ENCODE measurements around the gene CD300E. TPM values are rescaled to one million over a fixed set of nuclear protein-coding genes. Genes with fewer than 3 reads are reported as not detected.

The CD300E gene
- polyA plus RNA-seq, 2 donors = 0.02 to 0.12 TPM

GRCh38 chr17:74565126-74565525 lies 58.4 kb downstream of the CD300E start:
- no peaks in the 10 kb centered on the region for H3K36me3 ChIP-seq (ENCODE audit: control insufficient read depth in 2 of 2, insufficient read depth in 2 of 2, low read length in 1 of 2)
- WGBS, 2 donors = 31 to 43% methylated on average over 5 of the region's 5 CpGs
- no peak overlapping the region for H3K4me3 ChIP-seq (ENCODE audit: low read depth in 1 of 2, low read length in 2 of 2)
- H3K9me3 ChIP-seq (ENCODE audit: control insufficient read depth in 2 of 2, insufficient read depth in 1 of 2, low read depth in 1 of 2, low read length in 1 of 2) = no peaks in the 10 kb centered on the region
- no peak overlapping the region for H3K27ac ChIP-seq (ENCODE audit: low read depth in 2 of 2, low read length in 1 of 2)
- no peaks in the 10 kb centered on the region for H3K27me3 ChIP-seq (ENCODE audit: control insufficient read depth in 1 of 2, insufficient read depth in 2 of 2, low read length in 2 of 2)
- peaks cover 0 to 11% of the 10 kb centered on the region in 2 donors for H3K4me1 ChIP-seq (ENCODE audit: control insufficient read depth in 2 of 2, insufficient read depth in 2 of 2, low read length in 1 of 2)

GRCh38 chr17:74563358-74563757 lies 60.2 kb downstream of the CD300E start:
- Histone ChIP-seq H3K4me3 (ENCODE audit: low read depth in 1 of 2, low read length in 2 of 2) (no peak overlapping the region), H3K27ac (ENCODE audit: low read depth in 2 of 2, low read length in 1 of 2) (no peak overlapping the region), H3K27me3 (ENCODE audit: control insufficient read depth in 1 of 2, insufficient read depth in 2 of 2, low read length in 2 of 2) (no peaks in the 10 kb centered on the region), H3K9me3 (ENCODE audit: control insufficient read depth in 2 of 2, insufficient read depth in 1 of 2, low read depth in 1 of 2, low read length in 1 of 2) (no peaks in the 10 kb centered on the region), H3K4me1 (ENCODE audit: control insufficient read depth in 2 of 2, insufficient read depth in 2 of 2, low read length in 1 of 2) (no peaks in the 10 kb centered on the region), H3K36me3 (ENCODE audit: control insufficient read depth in 2 of 2, insufficient read depth in 2 of 2, low read length in 1 of 2) (no peaks in the 10 kb centered on the region)
- 89 to 95% methylated on average over 1 of the region's 1 CpG for WGBS, 2 donors

- no peaks in the 10 kb centered on the region for H3K36me3 ChIP-seq (ENCODE audit: control insufficient read depth in 2 of 2, insufficient read depth in 2 of 2, low read length in 1 of 2)
- WGBS, 2 donors = 65 to 69% methylated on average over 3 of the region's 3 CpGs
- no peaks in the 10 kb centered on the region for H3K27me3 ChIP-seq (ENCODE audit: control insufficient read depth in 1 of 2, insufficient read depth in 2 of 2, low read length in 2 of 2)
- no peaks in the 10 kb centered on the region for H3K4me1 ChIP-seq (ENCODE audit: control insufficient read depth in 2 of 2, insufficient read depth in 2 of 2, low read length in 1 of 2)
- H3K9me3 ChIP-seq (ENCODE audit: control insufficient read depth in 2 of 2, insufficient read depth in 1 of 2, low read depth in 1 of 2, low read length in 1 of 2) = no peaks in the 10 kb centered on the region
- H3K27ac ChIP-seq (ENCODE audit: low read depth in 2 of 2, low read length in 1 of 2) = no peak overlapping the region
- no peak overlapping the region for H3K4me3 ChIP-seq (ENCODE audit: low read depth in 1 of 2, low read length in 2 of 2)
Observed at GRCh38 chr17:74561586-74561985, 62.0 kb downstream of the CD300E start.

Other genes with a start within 250 kb of the CD300E start
- gene GPRC5C, start 191.7 kb downstream of the CD300E start, polyA plus RNA-seq = 1 to 10 TPM; 6.7 to 8.8 TPM
- gene CD300A, start 157.1 kb downstream of the CD300E start, polyA plus RNA-seq = 1 to 10 TPM; 1.3 to 1.6 TPM
- under 1 TPM; 0.06 to 0.11 TPM for gene CD300LB, start 92.3 kb downstream of the CD300E start, polyA plus RNA-seq
- gene CD300C, start 77.6 kb downstream of the CD300E start, polyA plus RNA-seq = under 1 TPM; 0.04 to 0.14 TPM
- gene CD300H, start 56.2 kb downstream of the CD300E start, polyA plus RNA-seq = not detected
- gene CD300LD, start 31.5 kb downstream of the CD300E start, polyA plus RNA-seq = not detected
- under 1 TPM; 0.04 to 0.14 TPM for gene CD300LF, start 89.2 kb upstream of the CD300E start, polyA plus RNA-seq
- under 1 TPM; 0.66 to 0.86 TPM for gene RAB37, start 113.5 kb upstream of the CD300E start, polyA plus RNA-seq
- gene NHERF1, start 124.9 kb upstream of the CD300E start, polyA plus RNA-seq = 100 to 1,000 TPM; 108 to 224 TPM
- 10 to 100 TPM; 19.7 to 25.6 TPM for gene NAT9, start 152.6 kb upstream of the CD300E start, polyA plus RNA-seq
- under 1 TPM; 0.08 to 0.10 TPM for gene GRIN2C, start 236.1 kb upstream of the CD300E start, polyA plus RNA-seq
- gene FDXR, start 249.3 kb upstream of the CD300E start, polyA plus RNA-seq = 10 to 100 TPM; 13.4 to 28.9 TPM

Data from esophagus (tissue), 2 donors.